Endodermal cell (in vitro differentiated cells): ENCODE data around the gene SNTA1. TPM values are rescaled to one million over a fixed set of nuclear protein-coding genes. Genes with fewer than 3 reads are reported as not detected.
A peak's percentile ranks its signal among the peaks of the same experiment; 100 is the strongest.

ENCODE experiments used
- DNase-seq: peaks from one replicate; pipeline ENCODE4 v3.0.0-alpha.2; 2017
- H3K27ac ChIP-seq: 2 replicates; pipeline ENCODE4 v1.5.1; 2013; ENCODE audit warnings: mild to moderate bottlenecking, low read depth, low read length, moderate library complexity
- H3K27me3 ChIP-seq: 2 replicates; pipeline ENCODE4 v1.6.1; 2013; ENCODE audit warnings: mild to moderate bottlenecking, low read length, moderate library complexity; ENCODE audit not compliant: insufficient read depth, control insufficient read depth, poor library complexity, severe bottlenecking
- H3K36me3 ChIP-seq: 2 replicates; pipeline ENCODE4 v1.7.0; 2013; ENCODE audit warnings: mild to moderate bottlenecking, low read length, moderate library complexity; ENCODE audit not compliant: control insufficient read depth, insufficient read depth
- H3K4me1 ChIP-seq: one replicate; pipeline ENCODE4 v1.7.0; 2013; ENCODE audit warnings: low read length; ENCODE audit not compliant: control insufficient read depth, insufficient read depth
- H3K4me3 ChIP-seq: 2 replicates; pipeline ENCODE4 v1.5.1; 2013; ENCODE audit warnings: mild to moderate bottlenecking, low read length, moderate library complexity
- H3K9ac ChIP-seq: 2 replicates; pipeline ENCODE4 v1.6.1; 2013; ENCODE audit warnings: mild to moderate bottlenecking, low read length, moderate library complexity; ENCODE audit not compliant: poor library complexity, severe bottlenecking; ENCODE audit errors: extremely low read depth
- H3K9me3 ChIP-seq: 2 replicates; pipeline ENCODE4 v1.6.1; 2013; ENCODE audit warnings: mild to moderate bottlenecking, low read length, moderate library complexity; ENCODE audit not compliant: control insufficient read depth
- H3K27ac Mint-ChIP-seq: 2 replicates; pipeline ENCODE4 v1.8.0; 2020; ENCODE audit warnings: mixed read lengths
- H3K27me3 Mint-ChIP-seq: 2 replicates; pipeline ENCODE4 v1.8.0; 2021; ENCODE audit warnings: mild to moderate bottlenecking, mixed read lengths; ENCODE audit not compliant: insufficient read depth
- H3K36me3 Mint-ChIP-seq: 2 replicates; pipeline ENCODE4 v1.8.0; 2020; ENCODE audit warnings: low read depth, mixed read lengths
- H3K4me1 Mint-ChIP-seq: 2 replicates; pipeline ENCODE4 v1.8.0; 2020; ENCODE audit warnings: mixed read lengths
- H3K4me3 Mint-ChIP-seq: 2 replicates; pipeline ENCODE4 v1.8.0; 2020; ENCODE audit warnings: mild to moderate bottlenecking, moderate library complexity, mixed read lengths
- H3K9me3 Mint-ChIP-seq: 2 replicates; pipeline ENCODE4 v1.8.0; 2020; ENCODE audit warnings: mild to moderate bottlenecking, mixed read lengths
- WGBS, 2 experiments: methylation state at CpG; one replicate each; pipeline versions ENCODE4 v1.1.5 to v1.1.7; 2013; ENCODE audit warnings: missing lambda C conversion rate in 2 of 2, mixed read lengths in 1 of 2; ENCODE audit not compliant: insufficient coverage in 1 of 2, insufficient read length in 1 of 2; 5-methylcytosine and 5-hydroxymethylcytosine counted together
- total RNA-seq, 2 donors: library from RNA; stranded (reverse); fragmentation: NEBNext Ultra II Directional in 1 of 2; extraction: Animal tissue kit (Norgen Biotek cat#: 25700) in 1 of 2; gene quantifications; 2 replicates in 1 of 2; 3 replicates in 1 of 2; pipeline ENCODE4 v1.2.1, GENCODE V29; 2021
- TF ChIP-seq, protein P1 (sequence below): fragments of 200-600 bp; sonication (generic); conservative IDR thresholded peaks from 2 replicates; pipeline ENCODE4 v1.5.0; 2021; ENCODE audit warnings: antibody characterized with exemption, mild to moderate bottlenecking

The SNTA1 gene
- total RNA-seq, 2 donors from 2014 or later: 4.6 to 8.2 TPM

DNA sequence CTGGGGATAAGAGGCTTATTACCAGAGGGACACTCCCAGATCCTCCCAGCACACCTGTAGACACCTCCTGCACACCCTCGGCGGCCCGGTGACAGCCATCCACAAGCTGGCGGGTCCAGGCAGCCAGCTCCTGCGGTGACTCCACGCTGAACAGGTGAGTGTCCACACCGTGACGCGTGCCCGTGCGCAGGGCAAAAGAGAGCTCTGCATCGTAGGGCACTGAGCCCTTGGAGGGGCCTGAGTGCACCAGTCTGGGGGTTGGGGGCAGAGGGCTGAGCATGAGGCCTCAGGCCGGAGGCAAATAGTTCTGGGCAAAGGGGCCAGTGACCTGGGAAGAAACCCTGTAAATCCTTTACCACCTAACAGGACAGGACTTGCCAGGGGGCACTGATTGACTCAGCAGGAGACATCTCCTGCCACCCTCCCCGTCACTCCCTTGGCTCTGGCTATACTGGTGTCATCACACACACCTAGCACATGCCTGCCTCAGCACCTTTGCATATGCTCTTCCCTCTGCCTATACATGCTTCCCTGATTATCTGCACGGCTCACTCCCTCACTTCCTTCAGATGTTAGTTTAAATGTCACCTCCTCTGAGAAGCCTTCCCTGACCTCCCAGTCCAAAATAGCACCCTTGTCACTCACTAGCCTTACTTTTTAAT is 33.4 kb downstream of the SNTA1 start:
- H3K9me3 ChIP-seq: no peaks in the 10 kb centered on the region
- Mint-ChIP-seq H3K4me3 (no peak overlapping the region), H3K36me3 (peaks cover 22% of the 10 kb centered on the region), H3K4me1 (no peaks in the 10 kb centered on the region), H3K27ac (no peak overlapping the region), H3K9me3 (no peaks in the 10 kb centered on the region), H3K27me3 (no peaks in the 10 kb centered on the region)
- no peak overlapping the region for H3K4me3 ChIP-seq
- no peak for DNase-seq
- H3K9ac ChIP-seq: no peak overlapping the region
- no peak overlapping the region for H3K27ac ChIP-seq
- H3K4me1 ChIP-seq: no peaks in the 10 kb centered on the region
- 93 to 96% methylated on average over 9 to 15 of the region's 15 CpGs for WGBS, 2 experiments
- H3K36me3 ChIP-seq: no peaks in the 10 kb centered on the region
- H3K27me3 ChIP-seq: no peaks in the 10 kb centered on the region
- TF ChIP-seq, protein P1, sequence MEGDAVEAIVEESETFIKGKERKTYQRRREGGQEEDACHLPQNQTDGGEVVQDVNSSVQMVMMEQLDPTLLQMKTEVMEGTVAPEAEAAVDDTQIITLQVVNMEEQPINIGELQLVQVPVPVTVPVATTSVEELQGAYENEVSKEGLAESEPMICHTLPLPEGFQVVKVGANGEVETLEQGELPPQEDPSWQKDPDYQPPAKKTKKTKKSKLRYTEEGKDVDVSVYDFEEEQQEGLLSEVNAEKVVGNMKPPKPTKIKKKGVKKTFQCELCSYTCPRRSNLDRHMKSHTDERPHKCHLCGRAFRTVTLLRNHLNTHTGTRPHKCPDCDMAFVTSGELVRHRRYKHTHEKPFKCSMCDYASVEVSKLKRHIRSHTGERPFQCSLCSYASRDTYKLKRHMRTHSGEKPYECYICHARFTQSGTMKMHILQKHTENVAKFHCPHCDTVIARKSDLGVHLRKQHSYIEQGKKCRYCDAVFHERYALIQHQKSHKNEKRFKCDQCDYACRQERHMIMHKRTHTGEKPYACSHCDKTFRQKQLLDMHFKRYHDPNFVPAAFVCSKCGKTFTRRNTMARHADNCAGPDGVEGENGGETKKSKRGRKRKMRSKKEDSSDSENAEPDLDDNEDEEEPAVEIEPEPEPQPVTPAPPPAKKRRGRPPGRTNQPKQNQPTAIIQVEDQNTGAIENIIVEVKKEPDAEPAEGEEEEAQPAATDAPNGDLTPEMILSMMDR: no peak

DNA sequence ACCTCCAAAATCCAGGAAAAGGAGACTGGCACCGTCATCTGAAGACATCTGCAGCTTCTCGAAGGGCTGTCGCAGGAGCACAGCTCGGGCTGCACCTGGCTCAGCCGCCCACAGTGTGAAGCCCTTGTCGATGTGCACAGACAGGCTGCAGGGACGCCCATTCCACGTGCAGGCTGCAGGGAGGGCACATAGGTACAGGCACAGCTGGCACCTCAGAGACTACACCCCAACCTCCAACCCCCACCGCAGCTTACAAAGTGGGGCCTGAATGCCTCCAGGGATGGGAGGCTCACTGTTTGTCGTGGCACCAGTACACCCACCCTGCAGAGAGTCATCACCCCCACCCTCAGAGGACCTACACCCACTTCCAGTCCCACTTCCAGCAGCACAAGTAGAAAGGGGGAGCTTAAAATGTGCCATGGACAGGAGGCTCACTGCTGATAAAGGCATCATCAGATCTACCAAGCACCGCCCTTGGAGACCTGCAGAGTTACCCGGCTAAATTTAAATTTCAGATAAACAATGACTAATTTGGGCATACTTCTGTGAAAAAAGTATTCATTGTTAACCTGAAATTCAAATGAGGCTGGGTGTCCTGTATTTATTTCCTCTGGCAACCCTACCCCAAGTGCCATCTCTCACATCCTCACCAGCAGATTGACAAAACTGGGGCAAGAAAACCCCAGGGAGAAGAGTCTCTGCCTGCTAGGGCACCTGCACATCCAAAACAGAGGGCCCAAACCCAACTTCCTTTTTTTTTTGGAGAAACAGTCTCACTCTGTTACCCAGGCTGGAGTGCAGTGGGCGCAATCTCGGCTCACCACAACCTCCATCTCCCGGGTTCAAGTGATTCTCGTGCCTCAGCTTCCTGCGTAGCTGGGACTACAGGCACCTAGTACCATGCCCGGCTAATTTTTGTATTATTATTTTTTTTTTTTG is 34.6 kb downstream of the SNTA1 start:
- TF ChIP-seq, protein P1: no peak
- no peak overlapping the region for H3K27ac ChIP-seq
- H3K27ac Mint-ChIP-seq: peak overlapping the region; percentile 29

DNA sequence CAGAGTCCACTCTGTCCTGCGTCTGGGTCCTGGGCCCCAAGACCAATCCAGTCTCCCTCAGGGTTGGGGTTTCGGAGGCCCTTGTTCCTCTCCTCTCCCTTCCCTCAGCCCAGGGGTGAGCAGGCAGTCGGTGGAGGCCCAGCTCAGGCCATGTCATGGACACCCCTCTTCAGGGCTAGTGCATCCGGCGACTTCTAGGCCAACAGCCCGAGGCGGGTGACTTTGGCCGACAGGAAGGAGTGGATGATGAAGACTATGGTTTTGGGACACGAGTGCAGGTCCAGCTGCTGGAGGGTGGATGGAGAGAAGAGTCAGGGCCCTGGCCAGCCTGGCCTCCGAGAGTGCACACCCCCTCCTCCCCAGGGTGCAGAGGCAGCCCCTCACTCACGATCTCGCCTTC is 35.2 kb downstream of the SNTA1 start:
- Mint-ChIP-seq H3K36me3 (peaks cover 27% of the 10 kb centered on the region), H3K27ac (peak overlapping the region; percentile 29), H3K4me1 (no peaks in the 10 kb centered on the region), H3K4me3 (no peak overlapping the region), H3K9me3 (no peaks in the 10 kb centered on the region), H3K27me3 (no peaks in the 10 kb centered on the region)
- Histone ChIP-seq H3K27ac (no peak overlapping the region), H3K36me3 (no peaks in the 10 kb centered on the region), H3K4me3 (no peak overlapping the region), H3K9me3 (no peaks in the 10 kb centered on the region), H3K9ac (no peak overlapping the region), H3K27me3 (no peaks in the 10 kb centered on the region), H3K4me1 (no peaks in the 10 kb centered on the region)
- TF ChIP-seq, protein P1: no peak
- no peak for DNase-seq
- WGBS, 2 experiments: 91 to 94% methylated on average over 6 to 12 of the region's 12 CpGs

More for the DNA sequence above, 34.6 kb downstream of the SNTA1 start:
- no peaks in the 10 kb centered on the region for H3K4me1 ChIP-seq
- Mint-ChIP-seq H3K9me3 (no peaks in the 10 kb centered on the region), H3K36me3 (peaks cover 27% of the 10 kb centered on the region), H3K4me1 (no peaks in the 10 kb centered on the region), H3K27me3 (no peaks in the 10 kb centered on the region), H3K4me3 (no peak overlapping the region)
- DNase-seq: no peak
- WGBS, 2 experiments: 88 to 94% methylated on average over 8 to 17 of the region's 18 CpGs
- no peaks in the 10 kb centered on the region for H3K36me3 ChIP-seq
- no peak overlapping the region for H3K4me3 ChIP-seq
- no peak overlapping the region for H3K9ac ChIP-seq
- no peaks in the 10 kb centered on the region for H3K27me3 ChIP-seq
- H3K9me3 ChIP-seq: no peaks in the 10 kb centered on the region
